RWPE1 (cell line): ENCODE data around the gene P2RX1.

Source experiments
- CTCF ChIA-PET: fragments of 350-600 bp; sonication (Branson Sonifier 250); formaldehyde crosslinking; extraction: SDS; loops from one replicate; lab custom pipeline; 2021; lab: Yijun Ruan, JAX
- POLR2A ChIA-PET: fragments of 400-600 bp; formaldehyde crosslinking; extraction: SDS; loops from one replicate; lab custom pipeline; 2020; ENCODE audit warnings: antibody characterized with exemption; ENCODE audit not compliant: low non-redundant PET; lab: Yijun Ruan, JAX
- DNase-seq: peaks from one replicate; pipeline ENCODE4 v3.0.0; 2012; ENCODE audit warnings: low spot score
- H3K27ac ChIP-seq: fragments of 450-650 bp; 2 replicates; pipeline ENCODE4 v1.5.1; 2017
- CTCF ChIP-seq: fragments of 450-650 bp; conservative IDR thresholded peaks from 2 replicates; pipeline ENCODE4 v1.5.1; 2017; ENCODE audit warnings: low read depth, mild to moderate bottlenecking

The P2RX1 gene

GRCh38 chr17:3916825-3917224, 560 bp upstream of the P2RX1 start:
- ChIA-PET POLR2A (no interaction called here), CTCF (interaction anchor here (0.9 kb wide), 1 partner anchor 333 kb away, joined by 4 read pairs; no protein-coding TSS in a partner anchor)
- H3K27ac ChIP-seq: no peak overlapping the region
- no peak for DNase-seq
- TF ChIP-seq CTCF: no peak

GRCh38 chr17:3915581-3915994, 677 bp downstream of the P2RX1 start:
- H3K27ac ChIP-seq: no peak overlapping the region
- POLR2A ChIA-PET: no interaction called here
- CTCF ChIA-PET: interaction anchor here (0.6 to 0.7 kb wide), 2 partner anchors 12 to 165 kb away, joined by 3 read pairs; no protein-coding TSS in a partner anchor
- no peak for DNase-seq
- no peak for TF ChIP-seq CTCF

GRCh38 chr17:3914312-3914670, 2.0 kb downstream of the P2RX1 start:
- ChIA-PET CTCF (interaction anchor here (0.6 to 2.7 kb wide), 26 partner anchors 10 to 1060 kb away, joined by 3 to 23 read pairs (median 4); no protein-coding TSS in a partner anchor), POLR2A (no interaction called here)
- H3K27ac ChIP-seq: no peak overlapping the region
- no peak for DNase-seq
- TF ChIP-seq CTCF: no peak

DNA sequence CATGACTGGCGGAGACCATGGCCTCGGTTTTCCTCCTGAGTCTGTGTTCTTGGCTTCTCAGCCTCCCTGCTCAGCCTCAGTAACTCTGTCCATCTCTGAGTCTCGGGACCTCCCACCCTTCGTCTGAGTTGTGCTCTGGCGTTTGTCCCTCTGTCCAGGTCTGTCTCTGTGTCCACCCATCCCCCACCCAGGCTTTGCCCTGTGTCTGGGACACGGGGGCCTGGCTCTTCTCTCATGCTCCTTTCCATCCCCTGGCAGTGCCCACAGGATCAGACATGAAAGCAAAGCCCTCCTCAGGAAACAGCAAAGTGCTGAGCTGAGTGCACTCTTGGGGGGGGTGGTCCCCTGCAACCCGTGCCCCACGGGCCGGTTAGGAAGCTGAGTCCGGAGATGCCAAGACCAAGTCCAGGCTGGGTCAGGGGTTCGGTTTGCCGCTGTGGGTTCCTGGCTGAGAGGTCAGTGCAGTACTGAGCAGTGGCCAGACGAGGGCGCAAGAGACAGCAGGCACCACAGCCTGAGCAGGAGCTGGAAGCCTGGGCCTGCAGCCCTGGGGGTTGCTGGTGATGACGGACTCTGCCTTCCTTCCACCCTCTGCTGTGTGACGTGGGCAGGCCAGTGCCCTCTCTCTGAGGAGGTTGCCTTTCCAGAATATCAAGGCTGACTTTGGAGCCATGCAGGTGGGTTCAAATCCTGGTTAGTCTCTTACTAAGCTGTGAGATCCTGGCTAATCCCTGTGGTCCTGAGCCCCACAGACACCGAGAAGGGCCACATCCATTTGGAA, 2.5 kb downstream of the P2RX1 start:
- CTCF ChIA-PET: interaction anchor here (0.6 to 2.7 kb wide), 30 partner anchors 9 to 1059 kb away, joined by 3 to 23 read pairs (median 4); no protein-coding TSS in a partner anchor
- peak; percentile 70 for DNase-seq
- POLR2A ChIA-PET: no interaction called here
- H3K27ac ChIP-seq: no peak overlapping the region
- peak; percentile 97 for TF ChIP-seq CTCF

- no peak for TF ChIP-seq CTCF
- no peak overlapping the region for H3K27ac ChIP-seq
- POLR2A ChIA-PET: no interaction called here
- no peak for DNase-seq
- CTCF ChIA-PET: interaction anchor here (0.7 to 2.7 kb wide), 4 partner anchors 8 to 162 kb away, joined by 3 to 23 read pairs (median 14); no protein-coding TSS in a partner anchor
These were observed 3.4 kb downstream of the P2RX1 start for GRCh38 chr17:3912827-3913226.

GRCh38 chr17:3911271-3912053, 4.8 kb downstream of the P2RX1 start:
- POLR2A ChIA-PET: no interaction called here
- H3K27ac ChIP-seq: no peak overlapping the region
- no peak for DNase-seq
- TF ChIP-seq CTCF: no peak
- CTCF ChIA-PET: no interaction called here
